Neuronal stem cell (in vitro differentiated cells): Measurements from ENCODE around the gene PPDPF.

Experiments
- DNase-seq: peaks from one replicate; pipeline ENCODE4 v3.0.0-alpha.2; 2013; ENCODE audit warnings: low spot score
- H2AFZ ChIP-seq: one replicate; pipeline ENCODE4 v1.6.1; 2013; ENCODE audit warnings: mild to moderate bottlenecking, low read length, inconsistent platforms
- H2AK5ac ChIP-seq: 2 replicates; pipeline ENCODE4 v1.6.1; 2013; ENCODE audit warnings: low read depth, mild to moderate bottlenecking, inconsistent platforms, low read length, moderate library complexity, mixed read lengths
- H2BK120ac ChIP-seq: 2 replicates; pipeline ENCODE4 v1.6.1; 2013; ENCODE audit warnings: low read depth, mild to moderate bottlenecking, inconsistent platforms, low read length, moderate library complexity, mixed read lengths
- H2BK12ac ChIP-seq: one replicate; pipeline ENCODE4 v1.6.1; 2013; ENCODE audit warnings: low read length, inconsistent platforms
- H2BK15ac ChIP-seq: 2 replicates; pipeline ENCODE4 v1.6.1; 2013; ENCODE audit warnings: mild to moderate bottlenecking, low read length, inconsistent platforms, mixed read lengths
- H2BK5ac ChIP-seq: one replicate; pipeline ENCODE4 v1.6.1; 2013; ENCODE audit warnings: inconsistent platforms, mild to moderate bottlenecking, low read length, moderate library complexity
- H3K14ac ChIP-seq: one replicate; pipeline ENCODE4 v1.6.1; 2013; ENCODE audit warnings: low read length, inconsistent platforms
- H3K18ac ChIP-seq: 2 replicates; pipeline ENCODE4 v1.6.1; 2013; ENCODE audit warnings: low read length, inconsistent platforms
- H3K23ac ChIP-seq: 2 replicates; pipeline ENCODE4 v1.6.1; 2013; ENCODE audit warnings: low read depth, mild to moderate bottlenecking, mixed read lengths, low read length, inconsistent platforms; ENCODE audit not compliant: poor library complexity
- H3K27ac ChIP-seq: replicated peaks from 3 replicates; pipeline ENCODE4 v1.5.1; 2013; ENCODE audit warnings: low read length, inconsistent platforms
- H3K27me3 ChIP-seq, 3 experiments: 2 replicates each; pipeline ENCODE4 v1.6.1; 2013; ENCODE audit warnings: low read length in 3 of 3, mild to moderate bottlenecking in 2 of 3, inconsistent platforms in 1 of 3, low read depth in 1 of 3, mixed read lengths in 1 of 3, moderate library complexity in 1 of 3; ENCODE audit not compliant: control insufficient read depth in 3 of 3, insufficient read depth in 3 of 3
- H3K36me3 ChIP-seq, 2 donors: replicated peaks in 1 of 2; 2 replicates each; pipeline ENCODE4 v1.6.1; 2013; ENCODE audit warnings: low read length in 2 of 2; ENCODE audit not compliant: control insufficient read depth in 2 of 2, insufficient read depth in 2 of 2
- H3K4ac ChIP-seq: 2 replicates; pipeline ENCODE4 v1.6.1; 2013; ENCODE audit warnings: inconsistent platforms, mild to moderate bottlenecking, low read length, moderate library complexity
- H3K4me1 ChIP-seq, 2 donors: 1 replicate in 1 of 2; 2 replicates in 1 of 2; pipeline ENCODE4 v1.6.1; 2013; ENCODE audit warnings: low read length in 2 of 2, low read depth in 1 of 2; ENCODE audit not compliant: control insufficient read depth in 2 of 2, insufficient read depth in 1 of 2
- H3K4me2 ChIP-seq: one replicate; pipeline ENCODE4 v1.6.1; 2013; ENCODE audit warnings: mild to moderate bottlenecking, low read length, inconsistent platforms; ENCODE audit not compliant: insufficient read depth, poor library complexity, severe bottlenecking
- H3K4me3 ChIP-seq, 2 donors: 2 replicates each; pipeline ENCODE4 v1.5.1; 2013; ENCODE audit warnings: low read length in 2 of 2, mild to moderate bottlenecking in 2 of 2, inconsistent platforms in 1 of 2, moderate library complexity in 1 of 2
- H3K79me1 ChIP-seq: one replicate; pipeline ENCODE4 v1.6.1; 2013; ENCODE audit warnings: low read depth, mild to moderate bottlenecking, inconsistent platforms, low read length, moderate library complexity
- H3K9ac ChIP-seq: one replicate; pipeline ENCODE4 v1.6.1; 2013; ENCODE audit warnings: mild to moderate bottlenecking, low read depth, low read length, inconsistent platforms; ENCODE audit not compliant: poor library complexity
- H3K9me3 ChIP-seq, 2 donors: replicated peaks in 1 of 2; 2 replicates each; pipeline versions ENCODE3 to v1.6.1; 2013; ENCODE audit warnings: low read length in 2 of 2, mild to moderate bottlenecking in 2 of 2, inconsistent platforms in 1 of 2, low read depth in 1 of 2, mixed read lengths in 1 of 2, moderate library complexity in 1 of 2; ENCODE audit not compliant: control insufficient read depth in 2 of 2, insufficient read depth in 1 of 2
- H4K8ac ChIP-seq: one replicate; pipeline ENCODE4 v1.6.1; 2013; ENCODE audit warnings: low read depth, mild to moderate bottlenecking, inconsistent platforms, low read length, moderate library complexity
- H4K91ac ChIP-seq: one replicate; pipeline ENCODE4 v1.6.1; 2013; ENCODE audit warnings: low read length, low read depth, mild to moderate bottlenecking, inconsistent platforms; ENCODE audit not compliant: poor library complexity
- WGBS, 2 donors: extraction: QIAGEN DNeasy Blood & Tissue Kit; methylation state at CpG; one replicate each; pipeline ENCODE4 v1.1.7; 2013; ENCODE audit warnings: missing lambda C conversion rate in 2 of 2, mixed read lengths in 1 of 2; ENCODE audit not compliant: insufficient read length in 2 of 2, insufficient replicate concordance in 1 of 2; ENCODE audit errors: extremely low coverage in 2 of 2; 5-methylcytosine and 5-hydroxymethylcytosine counted together

Gene PPDPF

DNA sequence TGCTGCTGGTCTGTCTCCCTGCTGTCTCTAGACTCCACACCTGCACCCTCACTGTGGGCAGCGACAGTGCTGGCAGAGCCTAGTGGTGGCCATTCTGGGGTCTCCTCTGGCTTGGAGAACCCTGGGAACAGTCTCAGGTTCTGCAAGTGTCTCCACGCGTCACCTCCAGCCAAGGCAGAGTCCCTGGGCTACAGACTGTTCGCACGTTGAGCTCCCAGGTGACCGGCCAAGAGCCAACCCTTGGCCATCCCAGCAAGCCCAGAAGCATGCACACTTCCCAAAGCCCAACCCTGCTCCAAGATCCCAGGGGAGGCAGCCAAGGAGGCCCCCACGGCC lies 26.5 kb upstream of the PPDPF start:
- Histone ChIP-seq H3K27ac (no peak overlapping the region), H3K18ac (no peak overlapping the region)
- WGBS, 2 donors: no CpG with 5 or more reads among the region's 7 CpGs

DNA sequence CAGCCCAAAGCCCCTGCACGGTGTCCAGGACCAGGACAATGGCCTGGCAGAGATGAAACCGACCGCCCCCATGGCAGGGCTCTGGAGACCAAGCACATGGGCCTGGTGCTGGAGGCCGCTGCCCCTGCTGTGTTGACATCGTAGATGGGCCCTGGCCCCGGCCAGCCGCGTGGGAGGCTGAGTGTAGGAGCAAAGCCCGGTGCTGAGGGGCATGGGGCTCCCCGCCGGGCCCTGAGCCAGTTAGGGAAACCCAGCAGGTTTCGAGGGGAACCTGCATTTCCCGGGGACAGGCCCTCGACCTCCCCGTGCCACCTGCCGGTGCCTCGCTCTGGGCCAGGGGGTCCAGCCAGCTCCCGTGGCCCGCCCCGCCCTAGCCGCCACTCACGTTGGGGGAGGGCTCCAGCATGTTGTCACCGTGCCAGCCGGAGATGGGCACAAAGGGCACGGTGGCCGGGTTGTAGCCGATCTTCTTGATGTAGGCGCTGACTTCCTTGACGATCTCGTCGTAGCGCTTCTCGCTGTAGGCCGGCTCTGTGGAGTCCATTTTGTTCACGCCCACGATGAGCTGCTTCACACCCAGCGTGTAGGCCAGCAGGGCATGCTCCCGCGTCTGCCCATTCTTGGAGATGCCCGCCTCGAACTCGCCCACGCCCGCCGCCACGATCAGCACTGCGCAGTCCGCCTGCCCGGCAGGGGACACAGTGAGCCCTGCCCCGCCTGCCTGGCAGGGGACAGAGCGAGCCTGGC lies 26.0 kb upstream of the PPDPF start:
- H3K9ac ChIP-seq: no peak overlapping the region
- peak overlapping the region; percentile 73 for H2BK12ac ChIP-seq
- H3K18ac ChIP-seq: peak overlapping the region; percentile 64
- peaks cover 2% of the 10 kb centered on the region for H3K79me1 ChIP-seq
- H3K27me3 ChIP-seq: peaks cover 19 to 41% (median 29%) of the 10 kb centered on the region in 3 experiments
- no peak overlapping the region for H3K4me2 ChIP-seq
- peaks cover 0 to 3% of the 10 kb centered on the region in 2 donors for H3K9me3 ChIP-seq
- DNase-seq: no peak
- H4K91ac ChIP-seq: no peak overlapping the region
- no peak overlapping the region for H2BK120ac ChIP-seq
- H2AFZ ChIP-seq: no peak overlapping the region
- no peak overlapping the region for H3K4ac ChIP-seq
- H2AK5ac ChIP-seq: peak overlapping the region; percentile 79
- H2BK15ac ChIP-seq: peak overlapping the region; percentile 37
- H4K8ac ChIP-seq: peak overlapping the region; percentile 17
- H2BK5ac ChIP-seq: peak overlapping the region; percentile 39
- H3K27ac ChIP-seq: no peak overlapping the region
- H3K4me3 ChIP-seq: no peak overlapping the region
- H3K23ac ChIP-seq: peak overlapping the region; percentile 43
- WGBS, 2 donors: no CpG with 5 or more reads among the region's 51 CpGs
- H3K4me1 ChIP-seq: peaks cover 0 to 5% of the 10 kb centered on the region in 2 donors
- no peaks in the 10 kb centered on the region for H3K36me3 ChIP-seq
- H3K14ac ChIP-seq: no peak overlapping the region

More for the DNA sequence above, 26.5 kb upstream of the PPDPF start:
- Histone ChIP-seq H3K4me2 (no peak overlapping the region), H2BK5ac (peak overlapping the region; percentile 39), H3K23ac (no peak overlapping the region), H3K4me1 (peaks cover 0 to 2% of the 10 kb centered on the region in 2 donors), H4K8ac (no peak overlapping the region), H2BK120ac (no peak overlapping the region), H3K36me3 (no peaks in the 10 kb centered on the region), H2AK5ac (peak overlapping the region; percentile 75), H3K4ac (no peak overlapping the region), H3K9ac (no peak overlapping the region), H2AFZ (no peak overlapping the region), H3K27me3 (peaks cover 15 to 40% (median 28%) of the 10 kb centered on the region in 3 experiments), H3K4me3 (no peak overlapping the region), H2BK15ac (no peak overlapping the region), H3K9me3 (peaks cover 0 to 3% of the 10 kb centered on the region in 2 donors), H3K79me1 (peaks cover 2% of the 10 kb centered on the region), H2BK12ac (no peak overlapping the region), H4K91ac (no peak overlapping the region), H3K14ac (no peak overlapping the region)
- no peak for DNase-seq

DNA sequence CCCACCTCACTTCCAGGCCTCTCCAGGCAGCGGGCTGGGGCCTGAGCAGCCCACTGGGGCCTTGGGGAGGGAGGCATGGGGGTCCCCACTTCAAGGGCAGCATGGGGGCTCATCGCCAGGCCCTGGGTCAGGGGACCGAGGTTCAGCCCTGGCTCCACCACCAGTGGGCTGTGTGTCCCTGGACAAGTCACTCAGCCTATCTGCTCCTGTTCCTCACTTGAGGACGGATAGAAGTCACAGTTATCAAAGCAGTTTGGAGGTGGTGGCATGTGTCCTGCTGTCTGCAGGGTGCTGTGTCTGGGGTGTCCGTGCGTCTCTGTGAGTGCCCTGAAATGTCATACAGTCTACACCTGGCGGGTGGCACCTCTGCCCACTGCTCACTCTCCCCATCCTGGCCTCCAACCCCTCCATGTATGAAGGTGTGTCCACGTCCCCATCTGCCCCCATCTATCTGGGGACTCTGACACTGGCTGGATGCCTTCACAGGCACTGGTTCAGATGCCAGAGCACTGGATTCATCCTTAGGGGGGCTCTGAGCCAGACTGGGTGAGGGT lies 25.3 kb upstream of the PPDPF start:
- H2AK5ac ChIP-seq: peak overlapping the region; percentile 79
- H3K18ac ChIP-seq: peak overlapping the region; percentile 64
- H3K4ac ChIP-seq: no peak overlapping the region
- DNase-seq: no peak
- no peak overlapping the region for H3K4me2 ChIP-seq
- peak overlapping the region; percentile 73 for H2BK12ac ChIP-seq
- peaks cover 2% of the 10 kb centered on the region for H3K79me1 ChIP-seq
- no peak overlapping the region for H3K14ac ChIP-seq
- H3K4me3 ChIP-seq: no peak overlapping the region
- no peak overlapping the region for H2AFZ ChIP-seq
- H3K36me3 ChIP-seq: no peaks in the 10 kb centered on the region
- peaks cover 0 to 3% of the 10 kb centered on the region in 2 donors for H3K9me3 ChIP-seq
- H3K27ac ChIP-seq: no peak overlapping the region
- H4K8ac ChIP-seq: no peak overlapping the region
- no peak overlapping the region for H2BK15ac ChIP-seq
- no peak overlapping the region for H4K91ac ChIP-seq
- H2BK120ac ChIP-seq: peak overlapping the region; percentile 72
- peaks cover 24 to 45% (median 33%) of the 10 kb centered on the region in 3 experiments for H3K27me3 ChIP-seq
- peaks cover 0 to 5% of the 10 kb centered on the region in 2 donors for H3K4me1 ChIP-seq
- peak overlapping the region; percentile 43 for H3K23ac ChIP-seq
- H2BK5ac ChIP-seq: no peak overlapping the region
- peak overlapping the region; percentile 53 for H3K9ac ChIP-seq
- WGBS, 2 donors: no CpG with 5 or more reads among the region's 8 CpGs
